Activated CD8-positive, alpha-beta memory T cell treated with anti-CD3 and anti-CD28 coated beads for 48 hours (primary cell): ENCODE results near the gene GUCY1A2.

Experiments
- DNase-seq, 3 experiments: peaks; one replicate each; pipeline ENCODE4 v3.0.0-alpha.2; 2020; ENCODE audit warnings: low read depth in 2 of 3, low spot score in 2 of 3

Gene GUCY1A2

DNA sequence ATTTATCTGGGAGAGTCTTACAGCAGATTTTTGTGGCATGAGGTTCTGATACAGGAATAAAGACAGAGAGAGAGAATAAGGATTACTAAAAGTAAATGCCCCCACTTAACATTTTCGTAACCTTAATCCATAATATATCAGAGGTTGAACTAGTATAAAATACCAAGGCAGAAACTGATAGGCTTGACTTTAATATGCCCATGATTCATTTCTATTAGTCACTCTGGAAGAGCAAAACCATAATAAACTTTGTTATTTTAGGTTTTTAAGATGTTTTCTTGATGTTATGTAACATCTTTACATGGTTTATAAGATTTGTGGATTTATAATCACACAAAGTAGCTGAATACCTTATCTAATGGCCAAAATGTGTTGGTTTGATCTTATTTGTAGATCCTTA lies 19.1 kb downstream of the GUCY1A2 start:
- DNase-seq: no peak

DNA sequence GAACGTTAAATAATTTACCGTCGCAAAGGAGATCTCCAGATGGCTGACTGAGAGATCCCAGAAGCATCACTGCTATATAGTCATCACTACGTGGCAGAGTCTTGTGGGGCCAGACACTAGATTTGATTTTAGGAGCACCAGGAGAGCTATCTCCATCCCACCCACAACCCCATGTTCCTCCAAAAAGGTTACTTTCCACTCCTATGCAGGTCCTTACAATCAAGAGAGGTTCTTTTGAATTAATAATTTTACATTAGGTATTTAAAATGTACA lies 19.4 kb downstream of the GUCY1A2 start:
- no peak for DNase-seq

DNA sequence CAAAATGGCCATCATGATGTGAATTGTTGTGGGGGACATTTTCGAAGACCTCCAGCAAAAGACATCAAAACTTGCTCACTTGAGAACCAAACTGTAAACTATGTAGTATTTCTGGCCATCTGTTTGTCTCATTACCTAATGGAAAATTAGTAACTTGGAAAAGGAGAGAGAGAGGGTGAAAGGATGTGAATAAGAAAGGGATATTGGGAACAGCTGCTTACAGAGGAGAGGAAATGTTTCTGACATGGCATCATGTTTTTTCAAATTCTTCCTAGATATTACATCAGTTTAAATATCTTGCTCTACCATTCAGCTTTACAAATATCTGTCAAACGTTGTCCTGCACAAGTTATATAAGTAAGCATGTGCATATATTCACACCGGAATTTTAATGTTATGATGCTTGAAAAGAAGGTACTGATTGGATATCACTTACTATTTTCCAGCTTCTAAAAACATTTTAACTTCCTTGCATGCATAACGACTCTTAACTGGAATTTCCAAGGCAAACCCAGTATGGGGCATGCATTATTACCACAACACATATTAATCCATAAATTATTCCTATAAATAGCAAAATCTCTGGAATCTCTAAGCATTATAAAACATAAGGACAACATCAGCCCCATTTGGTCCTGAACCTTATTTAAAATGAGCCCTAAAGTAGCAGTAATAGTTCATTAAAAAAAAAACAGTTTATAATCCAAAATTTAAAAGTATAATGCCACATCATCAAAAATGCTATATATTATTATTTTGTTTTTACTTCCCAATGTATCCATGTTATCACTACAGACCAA lies 20.0 kb downstream of the GUCY1A2 start:
- no peak for DNase-seq

DNA sequence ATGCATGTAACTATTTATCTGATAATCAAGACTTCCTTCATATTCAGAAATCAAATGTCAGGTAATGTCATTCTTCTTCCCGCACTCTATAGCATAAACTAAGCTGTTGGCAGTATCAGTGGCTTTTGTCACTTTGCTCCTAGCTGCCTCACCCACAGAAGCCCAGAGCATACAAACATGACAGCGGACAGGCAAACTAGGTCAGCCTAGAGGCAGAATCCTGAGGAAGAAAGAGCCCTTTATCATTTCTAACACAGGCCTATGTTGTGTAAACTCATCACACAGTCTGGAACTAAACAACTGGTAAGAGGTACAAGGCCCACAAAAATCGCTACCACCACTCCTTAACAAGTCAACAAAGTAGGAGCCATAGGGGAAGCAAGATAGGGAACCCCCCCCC lies 21.0 kb downstream of the GUCY1A2 start:
- no peak for DNase-seq

DNA sequence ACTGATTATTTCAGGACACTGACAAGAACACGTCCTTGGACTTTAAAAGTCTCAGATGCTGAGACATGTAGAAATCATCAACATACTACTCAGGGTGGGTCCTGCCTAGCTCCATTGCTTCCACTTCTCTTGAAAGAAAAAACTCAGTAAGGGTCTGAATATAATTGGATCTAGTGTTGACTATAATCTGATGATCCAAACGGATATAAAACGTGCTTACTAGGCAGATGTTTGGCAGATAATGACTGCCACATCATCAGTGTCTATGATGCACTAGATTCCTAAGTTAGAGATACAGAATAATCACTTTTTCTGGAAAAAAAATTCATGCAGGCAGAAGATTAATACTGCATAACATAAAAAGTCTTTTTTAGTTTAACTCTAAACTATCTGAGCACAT lies 21.6 kb downstream of the GUCY1A2 start:
- DNase-seq: no peak

DNA sequence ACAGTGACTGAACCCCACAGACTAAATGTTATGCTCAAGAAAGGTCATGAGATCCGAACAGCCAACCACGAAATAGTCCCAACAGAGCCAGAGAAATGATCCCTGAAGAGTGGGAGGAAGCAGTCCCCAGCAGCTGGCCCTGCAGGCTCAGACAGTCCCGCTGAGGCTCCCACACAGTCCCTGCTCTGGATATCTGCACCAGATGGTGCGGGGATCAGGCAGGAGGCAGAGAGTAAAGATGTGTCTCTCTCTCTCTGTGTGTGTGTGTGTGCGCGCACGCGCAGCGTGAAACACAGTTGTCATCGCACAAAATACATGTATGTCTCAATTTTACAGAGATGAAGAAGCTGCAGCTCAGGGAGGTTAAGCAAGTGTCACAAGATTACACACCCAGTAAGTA lies 27.9 kb downstream of the GUCY1A2 start:
- no peak for DNase-seq

DNA sequence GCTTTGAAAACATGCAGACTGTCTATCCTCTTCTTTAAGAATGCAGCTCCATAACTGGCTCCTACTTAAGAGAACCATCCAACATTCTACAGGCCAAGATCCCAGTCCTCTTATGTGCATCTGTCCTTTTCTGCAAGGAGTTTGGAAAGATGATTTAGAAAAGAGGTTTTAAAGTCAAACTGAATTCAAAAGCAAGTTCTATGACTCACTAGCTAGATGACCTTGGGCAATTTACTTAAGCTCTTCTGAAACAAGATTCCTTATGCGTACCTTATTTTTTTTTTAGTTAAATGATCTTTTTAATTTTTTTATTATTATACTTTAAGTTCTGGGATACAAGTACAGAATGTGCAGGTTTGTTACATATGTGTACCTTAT lies 29.2 kb downstream of the GUCY1A2 start:
- no peak for DNase-seq

DNA sequence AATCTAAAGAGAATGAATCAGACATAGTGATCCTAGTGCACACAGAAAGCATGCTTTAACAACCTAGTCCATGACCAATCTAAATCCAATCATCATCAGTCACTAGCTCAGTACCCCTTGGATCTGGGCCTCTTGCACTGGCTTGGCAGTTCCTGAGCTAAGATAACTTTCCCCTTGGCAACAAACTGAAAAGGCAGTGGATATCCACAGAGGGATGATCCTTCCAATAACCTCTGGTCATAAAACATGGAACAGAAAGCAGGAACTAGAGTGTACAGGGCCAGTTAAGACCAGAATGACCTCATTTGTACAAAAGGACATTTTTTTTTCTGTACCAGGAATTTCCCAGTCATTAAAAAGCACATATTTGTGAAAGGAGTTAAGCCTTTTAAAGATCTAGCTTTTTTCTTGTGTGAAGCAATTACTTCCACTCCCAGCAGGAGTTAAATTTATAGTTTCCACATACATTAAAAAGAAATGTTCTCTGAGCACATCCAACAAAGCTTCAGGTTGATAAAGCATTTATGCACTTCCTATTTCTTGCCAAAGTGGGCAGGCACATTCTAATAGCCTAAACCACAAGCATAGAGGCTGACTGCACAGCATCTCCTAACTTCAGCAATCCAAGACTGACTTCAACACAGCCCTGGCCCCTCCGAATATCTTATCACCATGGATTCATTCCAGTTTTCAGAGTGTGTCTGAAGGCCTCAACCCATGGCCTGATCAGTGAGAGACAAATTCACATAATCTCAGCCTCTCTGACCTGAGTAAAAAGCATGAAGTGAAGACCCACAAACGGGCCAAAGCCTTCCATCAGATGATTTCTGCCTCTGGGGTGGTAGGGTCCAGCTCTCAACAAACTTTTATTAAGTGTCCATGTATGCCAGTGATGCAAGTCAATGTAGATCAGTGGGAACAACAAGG lies 29.9 kb downstream of the GUCY1A2 start:
- no peak for DNase-seq

DNA sequence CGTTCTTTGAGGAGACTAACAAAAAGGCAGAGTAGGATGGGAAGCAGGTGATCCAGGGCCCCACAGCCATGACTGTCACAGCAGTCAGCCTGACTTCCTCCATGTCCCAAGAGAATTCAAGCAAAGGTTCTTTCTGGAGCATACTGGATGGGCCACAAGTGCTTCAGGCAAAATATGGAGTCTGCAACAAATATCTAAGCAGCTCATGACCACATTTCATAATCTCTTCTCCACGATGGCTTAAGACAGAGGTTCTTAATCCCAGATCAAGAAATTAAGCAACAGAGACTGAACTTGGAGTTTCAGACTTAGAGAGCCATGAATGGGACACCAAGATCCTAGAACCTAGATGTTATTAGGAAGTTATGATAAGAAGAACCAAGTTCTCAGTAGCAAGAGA lies 31.6 kb downstream of the GUCY1A2 start:
- no peak for DNase-seq

DNA sequence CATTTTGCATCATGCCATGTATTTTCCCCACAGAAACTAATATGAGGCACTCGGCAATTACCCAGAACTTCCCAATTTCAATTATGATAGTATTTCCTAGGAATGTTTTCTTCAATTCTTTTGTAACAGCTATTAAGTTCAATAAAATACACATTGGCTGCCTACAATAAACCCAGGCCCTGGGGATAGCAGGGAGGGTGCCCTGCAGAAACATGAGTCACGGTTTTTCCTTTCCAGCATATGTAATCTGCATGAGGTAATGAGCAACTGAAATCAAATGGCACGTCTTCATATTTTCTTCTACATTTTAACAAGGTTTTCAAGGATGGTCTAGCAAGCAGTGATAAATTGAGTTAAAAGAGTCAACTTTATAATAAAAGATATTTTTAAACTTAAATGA lies 32.0 kb downstream of the GUCY1A2 start:
- DNase-seq: no peak

DNA sequence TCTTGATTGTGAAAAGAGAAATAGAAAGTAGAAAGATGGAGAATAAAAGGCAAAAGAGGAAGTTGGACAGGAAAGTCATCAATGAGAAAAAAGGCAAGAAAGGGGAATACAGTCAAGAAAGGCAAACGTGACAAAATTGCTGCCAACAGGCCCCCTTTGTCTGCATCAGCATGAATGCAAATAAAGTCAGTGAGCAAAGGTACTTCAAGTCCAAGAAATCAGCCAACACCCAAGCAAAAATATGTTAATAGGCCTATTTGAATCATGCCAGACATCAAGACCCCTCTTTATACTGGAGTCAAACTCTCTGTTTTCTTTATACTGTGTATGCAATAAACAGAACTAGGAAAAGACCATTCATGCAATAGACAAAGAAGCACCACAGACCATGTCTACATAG lies 34.3 kb downstream of the GUCY1A2 start:
- no peak for DNase-seq

DNA sequence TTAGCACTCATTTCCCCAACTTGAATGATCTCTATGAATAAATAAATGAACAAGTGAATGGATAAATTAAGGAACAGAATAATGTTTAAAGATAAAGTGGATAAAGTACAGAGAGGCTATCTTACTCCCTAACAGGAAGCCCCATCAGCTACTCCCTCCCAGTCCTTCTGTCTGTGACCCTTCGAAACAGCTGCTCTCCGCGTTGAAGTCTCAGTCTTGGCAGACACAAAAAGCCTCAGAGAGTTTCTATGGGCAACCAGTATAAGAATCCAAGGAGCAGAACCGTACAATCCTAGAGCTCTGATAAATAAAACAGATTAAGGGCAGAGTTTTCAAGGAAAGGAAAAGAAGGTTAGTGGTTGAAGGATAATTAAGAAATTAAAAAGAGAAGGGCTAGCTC lies 35.0 kb downstream of the GUCY1A2 start:
- DNase-seq: no peak

DNA sequence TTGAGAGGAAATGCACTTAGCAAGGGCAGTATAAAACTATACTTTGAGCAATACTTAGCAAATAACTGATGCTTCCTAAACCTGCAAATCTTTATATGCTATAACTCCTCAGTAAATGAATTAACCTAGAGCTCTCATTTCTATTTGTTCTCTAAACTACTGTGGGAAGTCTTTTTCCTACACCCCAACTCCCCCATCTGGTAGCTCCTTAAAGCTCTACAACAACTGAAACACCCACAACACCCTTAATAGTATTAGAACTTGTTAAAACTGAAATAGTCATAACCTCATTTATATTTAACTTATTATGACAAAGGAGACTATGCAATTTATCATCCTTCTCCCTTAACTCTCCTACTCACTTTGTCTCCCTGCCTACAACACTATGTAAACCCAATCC lies 43.4 kb downstream of the GUCY1A2 start:
- no peak for DNase-seq

DNA sequence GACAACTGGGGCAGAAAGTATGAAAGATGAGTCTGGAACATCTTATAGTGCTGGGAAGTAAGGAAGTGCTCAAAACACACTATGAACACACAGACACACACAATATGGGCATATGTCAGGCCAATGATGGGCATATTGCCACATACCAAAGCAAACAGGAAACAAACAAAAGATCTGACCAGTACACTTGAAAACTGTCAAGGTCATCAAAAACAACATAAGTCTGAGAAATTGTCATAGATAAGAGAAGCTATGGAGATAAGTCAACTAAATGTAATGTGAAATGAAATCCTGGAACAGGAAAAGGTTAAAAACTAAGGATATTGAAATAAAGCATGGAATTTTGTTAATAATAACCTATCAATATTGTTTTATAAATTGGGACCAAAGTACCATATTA lies 46.4 kb downstream of the GUCY1A2 start:
- no peak for DNase-seq

DNA sequence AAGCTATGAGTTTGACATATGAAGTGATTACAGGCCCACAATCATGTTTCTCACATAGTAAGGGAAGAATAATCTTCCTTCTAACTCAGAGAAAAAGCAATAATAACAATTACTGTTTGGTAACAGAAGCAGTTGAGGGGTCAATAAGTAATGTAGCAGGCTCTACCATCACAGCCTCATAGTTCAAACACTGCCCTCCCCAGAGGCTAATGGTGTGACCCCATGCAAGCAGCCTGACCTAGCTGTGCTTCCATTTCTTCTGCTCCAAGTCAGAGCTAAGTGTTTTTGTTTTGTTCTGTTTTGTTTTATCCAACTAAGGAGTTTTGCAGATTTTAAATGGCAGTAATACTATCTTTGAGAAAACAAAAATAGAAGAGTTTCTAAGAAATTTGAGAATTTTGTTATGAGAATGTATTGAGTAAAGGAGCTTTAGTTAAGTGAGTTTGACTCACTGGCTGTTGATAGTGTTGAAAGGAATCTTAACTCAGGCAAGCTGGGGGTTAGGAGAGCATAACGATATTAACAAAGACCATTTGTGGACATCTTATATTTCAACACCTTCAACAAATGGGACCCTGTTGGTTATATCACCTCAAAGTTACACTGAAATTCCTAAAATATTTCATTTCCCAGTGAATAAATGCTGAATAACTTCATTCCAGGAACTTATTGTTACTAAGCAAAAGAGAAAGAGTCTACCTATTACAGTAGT lies 48.5 kb downstream of the GUCY1A2 start:
- no peak for DNase-seq

DNA sequence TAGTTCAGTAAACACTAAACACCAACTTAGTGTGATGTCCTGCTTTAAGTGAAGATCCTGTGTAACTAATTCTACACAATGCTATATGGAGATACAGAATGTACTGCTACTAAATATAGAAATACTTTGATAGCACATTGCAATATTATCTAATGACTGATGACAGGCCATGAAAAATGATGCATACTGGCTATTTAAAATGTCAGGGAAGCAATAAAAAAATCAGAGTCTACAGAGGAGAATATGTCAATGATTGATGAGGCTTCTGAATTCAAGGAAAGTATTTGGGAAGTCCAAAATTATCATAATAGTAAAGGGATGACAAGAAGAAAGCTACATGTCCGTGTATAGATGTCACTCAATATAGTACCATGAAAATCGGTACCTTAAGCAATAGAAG lies 55.3 kb downstream of the GUCY1A2 start:
- no peak for DNase-seq

DNA sequence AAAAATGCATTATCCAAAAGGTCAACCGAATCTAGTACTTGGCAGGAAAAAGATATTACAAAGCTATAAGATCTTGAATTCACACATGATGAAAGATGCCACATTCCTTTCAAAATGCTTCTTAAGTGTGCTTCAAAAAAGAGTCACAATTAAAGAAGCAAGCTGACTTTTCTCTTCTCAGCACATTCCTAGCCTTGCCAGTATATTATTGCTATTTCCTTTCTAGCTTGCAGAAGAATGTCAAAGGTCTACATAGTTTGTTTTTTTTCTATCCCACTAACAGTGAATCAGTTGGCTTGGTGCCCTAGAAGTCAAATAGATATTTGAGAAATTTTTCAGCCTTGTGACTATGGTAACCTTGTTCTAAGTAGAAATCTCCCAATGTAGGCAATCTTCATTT lies 56.8 kb downstream of the GUCY1A2 start:
- DNase-seq: no peak

DNA sequence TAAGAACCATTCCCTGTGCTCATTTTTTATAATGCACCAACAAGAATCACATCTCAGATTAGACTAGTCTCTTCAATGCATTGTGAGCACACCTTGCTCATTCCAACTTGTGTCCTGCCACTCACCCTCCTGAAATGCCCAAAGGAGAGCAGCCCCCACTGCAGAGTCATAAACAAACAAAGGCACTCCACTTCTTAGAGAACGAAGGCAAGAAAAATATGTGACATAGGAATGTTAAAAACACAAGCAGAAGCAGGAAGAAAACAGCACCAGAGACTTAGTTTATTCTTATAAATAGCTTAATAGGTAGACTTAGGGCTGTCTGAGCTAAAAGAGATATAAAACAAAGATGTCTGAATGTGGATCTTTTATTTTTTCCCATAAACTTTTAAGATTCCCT lies 57.2 kb downstream of the GUCY1A2 start:
- no peak for DNase-seq

DNA sequence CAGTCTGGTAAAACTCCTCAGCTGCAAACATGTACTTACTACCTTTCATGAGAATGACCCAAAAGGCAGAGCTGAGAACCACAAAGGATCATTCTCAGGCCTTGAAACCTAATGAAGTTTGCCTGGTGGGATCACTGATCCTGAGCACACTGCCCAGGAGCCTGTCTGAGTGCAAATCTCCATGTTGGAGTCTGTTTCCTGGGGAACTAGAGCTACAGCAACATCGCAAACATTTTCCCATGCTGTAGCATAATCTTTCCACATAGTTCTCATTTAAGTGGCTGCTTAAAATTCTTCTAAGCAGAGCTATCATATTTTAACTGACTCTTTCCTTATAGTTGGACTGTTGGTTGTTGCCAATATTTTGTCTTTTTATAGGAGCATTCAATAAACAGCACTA lies 58.5 kb downstream of the GUCY1A2 start:
- no peak for DNase-seq

DNA sequence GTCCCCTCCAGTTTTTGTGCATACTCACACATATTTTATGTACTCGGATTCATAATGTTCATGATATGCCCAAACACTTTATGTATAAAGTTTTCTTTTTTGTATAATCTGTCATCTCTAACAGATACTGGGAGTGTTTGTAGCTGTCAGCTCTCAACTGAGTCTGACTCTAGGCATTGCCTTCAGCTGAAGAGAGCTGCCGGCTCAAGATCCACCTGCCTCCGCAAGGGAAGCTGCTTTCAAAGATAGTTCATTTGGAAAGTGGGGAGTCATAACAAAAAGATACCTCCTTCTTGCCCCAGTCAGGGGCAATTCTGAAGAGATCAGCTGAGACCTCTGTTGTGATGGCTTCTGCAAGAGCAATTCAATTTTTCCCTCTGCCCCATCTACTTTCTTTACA lies 58.9 kb downstream of the GUCY1A2 start:
- DNase-seq: no peak

DNA sequence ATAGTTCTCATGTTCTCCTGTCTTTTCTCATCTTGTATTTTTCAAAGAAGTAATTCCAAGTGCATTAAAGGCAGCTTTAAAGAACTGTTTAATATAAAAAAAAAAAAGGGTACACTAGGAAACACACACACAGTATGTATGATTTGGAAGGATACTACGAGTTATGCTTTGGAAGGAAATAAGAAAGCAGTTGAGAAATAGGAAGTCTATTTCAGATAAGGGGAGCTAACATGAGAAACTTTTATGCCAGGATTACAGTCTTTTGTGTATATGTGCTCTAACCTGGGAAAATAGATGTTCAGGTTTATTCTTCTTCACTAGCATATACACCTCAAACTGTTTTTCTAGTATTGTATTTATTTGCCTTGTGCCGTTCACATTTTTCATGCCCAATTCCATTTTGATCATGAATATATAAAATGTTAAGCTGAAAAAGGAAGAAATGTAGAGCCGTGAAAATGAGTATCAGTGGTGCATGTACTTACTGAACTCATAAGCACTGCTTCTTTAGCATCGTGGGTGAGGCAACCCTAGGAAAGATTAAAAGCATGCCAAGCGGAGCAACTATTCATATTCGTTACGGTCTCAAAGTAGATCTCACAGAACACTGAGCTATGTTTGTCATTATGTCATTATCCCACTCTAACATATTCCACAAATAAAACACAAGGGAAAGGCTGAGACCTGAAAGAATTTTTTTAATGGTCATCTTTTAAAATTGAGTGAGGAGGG lies 59.6 kb downstream of the GUCY1A2 start:
- no peak for DNase-seq
